HepG2 (cell line): ENCODE measurements around the gene RAB29. TPM values are rescaled to one million over a fixed set of nuclear protein-coding genes. Genes with fewer than 3 reads are reported as not detected.
"Not testable (repeated sequence)": the region's sequence is repeated elsewhere in the genome, so short reads cannot be mapped to it uniquely, and the experiment has no call there.

ENCODE experiments used
- ATAC-seq: fragments of 200-7000 bp; cut with Tn5 transposase; 3 replicates; pipeline ENCODE4 v1.9.1; 2020; ENCODE audit warnings: mild to moderate bottlenecking, moderate library complexity
- BruUV-seq: library from RNA; stranded (reverse); fragments of 400-500 nt; replicated peaks from 2 replicates; lab custom pipeline; 2021; lab: Mats Ljungman, UMichigan
- CTCF ChIA-PET: fragments of 300-600 bp; formaldehyde crosslinking; extraction: SDS; loops from one replicate; lab custom pipeline; 2021; ENCODE audit warnings: low total read pairs, inconsistent platforms, low intra/inter-chr PET ratio; lab: Yijun Ruan, JAX
- POLR2A ChIA-PET: fragments of 350-600 bp; sonication (Branson Sonifier 250); formaldehyde crosslinking; loops from one replicate; lab custom pipeline; 2020; ENCODE audit warnings: antibody characterized with exemption, inconsistent platforms; lab: Yijun Ruan, JAX
- DNase-seq: peaks from one replicate; pipeline ENCODE4 v3.0.0-alpha.2; 2015; ENCODE audit warnings: low spot score
- FAIRE-seq: peaks from 3 replicates; lab custom pipeline; 2011; peaks lifted over from hg19 to GRCh38; lab: Jason Lieb, UNC
- H2AFZ ChIP-seq: one replicate; pipeline ENCODE4 v1.6.1; 2011; ENCODE audit warnings: low read length, inconsistent platforms
- H3K27ac ChIP-seq: fragments of 300-600 bp; 3 replicates; pipeline ENCODE4 v1.8.0; 2011; ENCODE audit warnings: mixed run types, mild to moderate bottlenecking, mixed read lengths, low read length, inconsistent platforms; ENCODE audit not compliant: insufficient read depth; ENCODE audit errors: extremely low read length
- H3K27me3 ChIP-seq, 2 experiments: fragments of 200-600 bp in 1 of 2; 2 replicates in 1 of 2; 3 replicates in 1 of 2; pipeline versions ENCODE4 v1.6.0 to v1.8.0; 2011; ENCODE audit warnings: low read length in 2 of 2, mild to moderate bottlenecking in 2 of 2, moderate library complexity in 2 of 2, inconsistent platforms in 1 of 2; ENCODE audit not compliant: insufficient read depth in 2 of 2, control insufficient read depth in 1 of 2
- H3K36me3 ChIP-seq, 2 experiments: fragments of 200-600 bp in 1 of 2; replicated peaks in 1 of 2; 2 replicates in 1 of 2; 3 replicates in 1 of 2; pipeline versions ENCODE4 v1.5.1 to v1.8.0; 2011; ENCODE audit warnings: low read length in 2 of 2, inconsistent platforms in 1 of 2; ENCODE audit not compliant: insufficient read depth in 2 of 2, control insufficient read depth in 1 of 2
- H3K4me1 ChIP-seq: 2 replicates; pipeline ENCODE4 v1.5.1; 2012; ENCODE audit warnings: low read length, inconsistent platforms; ENCODE audit not compliant: insufficient read depth
- H3K4me2 ChIP-seq: 2 replicates; pipeline ENCODE4 v1.6.0; 2011; ENCODE audit warnings: low read depth, low read length, inconsistent platforms
- H3K4me3 ChIP-seq, 3 experiments: fragments of 200-600 bp in 1 of 3; sonication (generic), shearing (Covaris generic) in 1 of 3; replicated peaks in 1 of 3; 2 replicates each; pipeline ENCODE4 v1.5.1; 2011 to 2016; ENCODE audit warnings: low read length in 3 of 3, inconsistent platforms in 2 of 3, low read depth in 2 of 3, mild to moderate bottlenecking in 2 of 3, control low read depth in 1 of 3, mixed read lengths in 1 of 3; ENCODE audit not compliant: insufficient read depth in 1 of 3
- H3K79me2 ChIP-seq: one replicate; pipeline ENCODE4 v1.6.1; 2011; ENCODE audit warnings: low read length, inconsistent platforms; ENCODE audit not compliant: insufficient read depth
- H3K9ac ChIP-seq: 2 replicates; pipeline ENCODE4 v1.6.0; 2011; ENCODE audit warnings: mild to moderate bottlenecking, low read depth, low read length, inconsistent platforms; ENCODE audit not compliant: insufficient read depth
- H3K9me3 ChIP-seq: 2 replicates; pipeline ENCODE4 v1.5.1; 2012; ENCODE audit warnings: mild to moderate bottlenecking, low read length
- H4K20me1 ChIP-seq: 2 replicates; pipeline ENCODE4 v1.6.0; 2011; ENCODE audit warnings: inconsistent platforms, mild to moderate bottlenecking, low read length, moderate library complexity; ENCODE audit not compliant: insufficient read depth
- ATF3 ChIP-seq: sonication (generic); formaldehyde crosslinking; IDR thresholded peaks from 2 replicates; pipeline ENCODE4 v1.4.0; 2020; ENCODE audit warnings: missing genetic modification reagents
- CAMTA2 ChIP-seq: sonication (generic); formaldehyde crosslinking; IDR thresholded peaks from 2 replicates; pipeline ENCODE4 v1.4.0; 2020; ENCODE audit warnings: mild to moderate bottlenecking, missing genetic modification reagents, borderline replicate concordance
- DR1 ChIP-seq: sonication (generic); formaldehyde crosslinking; IDR thresholded peaks from 2 replicates; pipeline ENCODE4 v1.8.0; 2021; ENCODE audit warnings: mild to moderate bottlenecking, missing genetic modification reagents, inconsistent platforms
- EED ChIP-seq: sonication (generic); formaldehyde crosslinking; IDR thresholded peaks from 2 replicates; pipeline ENCODE4 v1.5.0; 2020; ENCODE audit warnings: mild to moderate bottlenecking, missing genetic modification reagents
- ERF ChIP-seq: IDR thresholded peaks from 2 replicates; pipeline ENCODE4 v1.6.1; 2018; ENCODE audit warnings: missing biosample characterization, missing genetic modification reagents
- ETV6 ChIP-seq: sonication (generic); formaldehyde crosslinking; conservative IDR thresholded peaks from 2 replicates; pipeline ENCODE4 v1.4.0; 2020; ENCODE audit warnings: missing genetic modification reagents
- HNRNPLL ChIP-seq: fragments of 200-400 bp; formaldehyde crosslinking; IDR thresholded peaks from 2 replicates; pipeline ENCODE4 v1.6.1; 2017; ENCODE audit warnings: mild to moderate bottlenecking, low read depth, low read length; ENCODE audit not compliant: poor library complexity, severe bottlenecking
- KLF15 ChIP-seq: sonication (generic); formaldehyde crosslinking; IDR thresholded peaks from 2 replicates; pipeline ENCODE4 v1.8.1; 2023; ENCODE audit warnings: borderline replicate concordance, mild to moderate bottlenecking, inconsistent platforms, missing genetic modification reagents, mixed read lengths
- NFATC3 ChIP-seq: sonication (generic); formaldehyde crosslinking; IDR thresholded peaks from 2 replicates; pipeline ENCODE4 v1.5.1; 2020; ENCODE audit warnings: mild to moderate bottlenecking, missing genetic modification reagents
- POLR2AphosphoS5 ChIP-seq: IDR thresholded peaks from 2 replicates; pipeline ENCODE4 v1.6.1; 2012; ENCODE audit warnings: low read depth, low read length
- SALL2 ChIP-seq: sonication (generic); formaldehyde crosslinking; IDR thresholded peaks from 2 replicates; pipeline ENCODE4 v1.8.1; 2023; ENCODE audit warnings: mild to moderate bottlenecking, missing genetic modification reagents, inconsistent platforms
- SATB2 ChIP-seq: sonication (generic); formaldehyde crosslinking; IDR thresholded peaks from 2 replicates; pipeline ENCODE4 v1.5.0; 2020; ENCODE audit warnings: missing genetic modification reagents
- SMAD3 ChIP-seq: sonication (generic); formaldehyde crosslinking; IDR thresholded peaks from 2 replicates; pipeline ENCODE4 v1.4.0; 2020; ENCODE audit warnings: missing genetic modification reagents
- TRIM22 ChIP-seq: fragments of 450-650 bp; IDR thresholded peaks from 2 replicates; pipeline ENCODE4 v1.6.1; 2017
- TSC22D2 ChIP-seq: sonication (generic); formaldehyde crosslinking; IDR thresholded peaks from 2 replicates; pipeline ENCODE4 v1.5.1; 2020; ENCODE audit warnings: missing genetic modification reagents, mild to moderate bottlenecking, borderline replicate concordance
- ZBTB3 ChIP-seq: sonication (generic); formaldehyde crosslinking; IDR thresholded peaks from 2 replicates; pipeline ENCODE4 v1.4.0; 2020; ENCODE audit warnings: low read depth, mild to moderate bottlenecking, moderate library complexity, missing genetic modification reagents, borderline replicate concordance
- ZFP36L2 ChIP-seq: sonication (generic); formaldehyde crosslinking; IDR thresholded peaks from 2 replicates; pipeline ENCODE4 v1.4.0; 2020; ENCODE audit warnings: missing genetic modification reagents
- ZNF597 ChIP-seq: sonication (generic); formaldehyde crosslinking; IDR thresholded peaks from 2 replicates; pipeline ENCODE4 v1.5.0; 2020; ENCODE audit warnings: missing genetic modification reagents
- ZNF891 ChIP-seq: sonication (generic); formaldehyde crosslinking; IDR thresholded peaks from 2 replicates; pipeline ENCODE4 v1.5.0; 2020; ENCODE audit warnings: mild to moderate bottlenecking, missing genetic modification reagents
- WGBS: methylation state at CpG from one replicate; pipeline ENCODE4 v1.1.6; 2017; ENCODE audit warnings: low lambda C conversion rate; 5-methylcytosine and 5-hydroxymethylcytosine counted together
- in situ Hi-C: cut with HindIII; loops from 2 replicates; pipeline ENCODE4 v1.10.0; 2017; ENCODE audit warnings: low pct_unique_long_range_greater_than_20kb; ENCODE audit not compliant: extremely low pct_ligation_motif_present
- intact Hi-C: fragments of 100-400 bp; cut with micrococcal nuclease; formaldehyde crosslinking; loops from one replicate; pipeline ENCODE4 v1.10.0; 2022; ENCODE audit not compliant: unreplicated experiment
- polyA plus RNA-seq, 8 experiments: library from polyadenylated mRNA; depleted of rRNA in 3 of 8; stranded (reverse) in 7 of 8; unstranded in 1 of 8; fragments of >200 nt; fragmentation: Illumina TruSeq in 4 of 8; extraction: Trizol in 4 of 8; gene quantifications; 2 replicates each; pipeline versions ENCODE4 v1.2.1 to v1.2.3, GENCODE V29; 2011 to 2016; ENCODE audit warnings: low read depth in 4 of 8, missing spikeins in 1 of 8, mixed read lengths in 1 of 8; ENCODE audit not compliant: insufficient read depth in 1 of 8
- total RNA-seq, 5 experiments: library from RNA; depleted of rRNA; stranded (reverse); fragments of >200 nt; fragmentation: Illumina TruSeq; extraction: Trizol; gene quantifications; 2 replicates each; pipeline ENCODE4 v1.2.3, GENCODE V29; 2016; ENCODE audit warnings: low read depth in 1 of 5

RAB29 gene
- total and polyA plus RNA-seq, 2 of the 13 experiments (the other 11 are each of a cell fraction or from before 2014, with no cell fraction given) = 8.7 to 10.1 TPM

GRCh38 chr1:205720740-205721139 is 54.5 kb downstream of the RAB29 start:
- H2AFZ ChIP-seq, ATAC-seq, DNase-seq, H3K9me3 ChIP-seq, H3K79me2 ChIP-seq, intact Hi-C loops, H3K4me3 ChIP-seq, in situ Hi-C loops, BruUV-seq, H3K27me3 ChIP-seq, H3K9ac ChIP-seq, H3K27ac ChIP-seq, H4K20me1 ChIP-seq, FAIRE-seq, POLR2A ChIA-PET, CTCF ChIA-PET, H3K4me2 ChIP-seq: not testable (repeated sequence)
- Histone ChIP-seq H3K4me1 (peaks cover 31% of the 10 kb centered on the region), H3K36me3 (peaks cover 16 to 58% of the 10 kb centered on the region in 2 experiments)
- WGBS = 98% methylated on average over 2 of the region's 2 CpGs

GRCh38 chr1:205719762-205720161 is 55.5 kb downstream of the RAB29 start:
- ChIA-PET POLR2A (no interaction called here), CTCF (no interaction called here)
- ATAC-seq = no peak
- no peak overlapping the region for H2AFZ ChIP-seq
- H3K27ac ChIP-seq = no peak overlapping the region
- DNase-seq = no peak
- in situ Hi-C loops (loop anchor here (5.0 kb wide), 1 partner anchor 127 kb away; no protein-coding TSS in a partner anchor), intact Hi-C loops (no loop called here)
- no peaks in the 10 kb centered on the region for H4K20me1 ChIP-seq
- H3K4me3 ChIP-seq = no peak overlapping the region
- no peak overlapping the region for H3K9ac ChIP-seq
- no peak overlapping the region for H3K4me2 ChIP-seq
- no peak for TF ChIP-seq ZNF597 (CRISPR knock-in tag)
- TF ChIP-seq TRIM22 = no peak
- TF ChIP-seq HNRNPLL = no peak
- TF ChIP-seq KLF15 (CRISPR knock-in tag) = no peak
- no peak for TF ChIP-seq NFATC3 (CRISPR knock-in tag)
- TF ChIP-seq ETV6 (CRISPR knock-in tag) = no peak
- TF ChIP-seq DR1 (CRISPR knock-in tag) = no peak
- TF ChIP-seq ZNF891 (CRISPR knock-in tag) = no peak
- no peak for TF ChIP-seq SALL2 (CRISPR knock-in tag)
- no peak for TF ChIP-seq ATF3
- no peak for TF ChIP-seq ERF
- TF ChIP-seq SMAD3 (CRISPR knock-in tag) = no peak
- TF ChIP-seq CAMTA2 (CRISPR knock-in tag) = no peak
- TF ChIP-seq EED (CRISPR knock-in tag) = no peak
- TF ChIP-seq ZBTB3 (CRISPR knock-in tag) = no peak
- no peak for TF ChIP-seq ZFP36L2 (CRISPR knock-in tag)
- TF ChIP-seq SATB2 (CRISPR knock-in tag) = no peak
- no peak for TF ChIP-seq POLR2AphosphoS5
- no peak for TF ChIP-seq TSC22D2 (CRISPR knock-in tag)
- no peak for FAIRE-seq
- no TSS peak for BruUV-seq
- peaks cover 17 to 48% of the 10 kb centered on the region in 2 experiments for H3K36me3 ChIP-seq
- H3K79me2 ChIP-seq = no peaks in the 10 kb centered on the region
- no peaks in the 10 kb centered on the region for H3K27me3 ChIP-seq
- no peaks in the 10 kb centered on the region for H3K9me3 ChIP-seq
- peaks cover 31% of the 10 kb centered on the region for H3K4me1 ChIP-seq
